Cardiac septum (tissue), 1 donor: ENCODE results near the gene TAB2. TPM values are rescaled to one million over a fixed set of nuclear protein-coding genes. Genes with fewer than 3 reads are reported as not detected.
"Not testable (repeated sequence)": the region's sequence is repeated elsewhere in the genome, so short reads cannot be mapped to it uniquely, and the experiment has no call there.

ENCODE experiments used
- DNase-seq: peaks from one replicate; pipeline ENCODE4 v3.0.0-alpha.2; 2020; ENCODE audit warnings: low spot score
- intact Hi-C: fragments of 100-400 bp; cut with DNase I; formaldehyde crosslinking; loops from one replicate; pipeline ENCODE4 v1.14.0; 2022
- total RNA-seq: library from RNA; stranded (reverse); fragmentation: NEBNext Ultra II Directional; extraction: Animal tissue kit (Norgen Biotek cat#: 25700); gene quantifications from one replicate; pipeline ENCODE4 v1.2.1, GENCODE V29; 2021
- donor health status: DM: no; HTN: no; CAD: no.

TAB2 gene
- total RNA-seq, 1 donor from 2014 or later, result 49.2 TPM

DNA sequence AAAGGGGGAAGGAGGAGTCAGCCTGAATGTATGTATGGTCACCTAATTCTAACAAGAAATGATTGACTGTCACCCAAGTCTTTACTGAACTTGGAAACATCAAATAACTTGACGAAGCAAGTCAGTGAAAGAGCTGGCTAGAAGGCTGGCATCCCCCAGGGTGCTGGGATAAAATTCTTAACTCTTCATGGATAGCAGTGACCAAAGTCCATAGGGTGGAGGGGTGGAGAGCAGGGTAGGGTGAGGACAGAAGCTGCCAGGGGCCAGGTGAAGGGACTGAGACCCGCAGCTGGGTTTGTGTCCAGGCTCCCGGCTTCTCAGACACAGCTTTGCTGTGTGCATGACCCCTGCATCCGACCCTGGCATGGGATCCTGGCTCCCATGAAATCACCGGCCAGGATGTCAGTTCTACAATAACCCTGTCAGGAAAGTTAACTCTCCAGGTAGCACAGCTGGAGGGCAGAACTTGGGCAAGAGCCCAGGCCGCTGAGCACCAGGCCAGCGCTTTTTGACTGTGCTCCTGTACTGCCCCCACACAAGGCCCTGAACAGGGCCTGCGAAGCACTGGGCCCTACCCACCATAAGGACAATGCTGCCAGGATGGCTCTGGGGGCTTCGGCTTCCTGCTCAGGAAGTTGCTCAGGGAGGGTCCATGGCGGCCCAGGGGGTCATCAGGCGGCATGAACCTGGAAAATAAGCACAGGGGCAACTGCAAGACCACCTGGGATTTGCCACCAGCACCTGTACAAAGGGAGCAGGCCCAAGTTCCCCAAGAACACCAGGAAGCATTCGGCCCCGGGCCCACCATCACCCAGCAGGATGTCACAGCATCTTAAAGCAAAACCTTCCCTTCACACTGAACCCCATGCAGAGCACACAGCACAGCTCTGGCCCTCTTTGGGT is 134.8 kb downstream of the TAB2 start:
- no peak for DNase-seq
- intact Hi-C loops, result no loop called here

DNA sequence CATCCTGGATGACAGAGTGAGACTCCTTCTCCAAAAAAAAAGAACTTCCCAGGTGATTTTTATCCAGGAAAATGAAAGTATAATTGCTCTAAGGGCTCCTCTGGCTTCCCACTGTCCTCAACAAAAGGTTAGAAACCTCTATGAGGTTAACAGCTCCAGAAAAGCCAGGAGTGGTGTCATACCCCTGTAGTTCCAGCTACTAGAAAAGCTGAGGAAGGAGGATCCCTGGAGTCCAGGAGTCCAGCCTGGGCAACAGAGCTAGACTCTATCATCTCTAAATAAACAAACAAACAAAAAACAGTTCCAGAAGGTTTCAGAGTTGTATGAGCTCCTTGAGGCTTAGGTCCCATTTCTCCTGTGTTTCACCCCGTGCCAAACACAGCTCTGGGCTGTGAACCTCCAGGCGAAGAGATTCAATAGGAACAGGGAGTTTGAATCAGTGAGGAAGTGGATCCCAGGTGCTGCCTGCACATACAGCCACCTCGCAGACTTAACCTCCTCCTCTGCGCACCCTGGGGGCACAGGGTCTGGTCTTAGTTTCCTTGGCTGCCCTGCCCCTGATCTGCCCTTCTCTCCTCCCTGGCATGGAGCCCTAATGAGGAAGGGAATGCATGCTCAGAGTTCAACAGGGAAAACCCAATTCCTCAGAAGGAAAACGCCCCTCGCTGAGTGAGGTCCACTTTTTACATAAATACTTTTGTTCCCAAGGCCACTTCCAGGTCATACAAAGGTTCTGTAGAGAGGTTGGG is 136.3 kb downstream of the TAB2 start:
- intact Hi-C loops, result no loop called here
- peak; percentile 55 for DNase-seq

DNA sequence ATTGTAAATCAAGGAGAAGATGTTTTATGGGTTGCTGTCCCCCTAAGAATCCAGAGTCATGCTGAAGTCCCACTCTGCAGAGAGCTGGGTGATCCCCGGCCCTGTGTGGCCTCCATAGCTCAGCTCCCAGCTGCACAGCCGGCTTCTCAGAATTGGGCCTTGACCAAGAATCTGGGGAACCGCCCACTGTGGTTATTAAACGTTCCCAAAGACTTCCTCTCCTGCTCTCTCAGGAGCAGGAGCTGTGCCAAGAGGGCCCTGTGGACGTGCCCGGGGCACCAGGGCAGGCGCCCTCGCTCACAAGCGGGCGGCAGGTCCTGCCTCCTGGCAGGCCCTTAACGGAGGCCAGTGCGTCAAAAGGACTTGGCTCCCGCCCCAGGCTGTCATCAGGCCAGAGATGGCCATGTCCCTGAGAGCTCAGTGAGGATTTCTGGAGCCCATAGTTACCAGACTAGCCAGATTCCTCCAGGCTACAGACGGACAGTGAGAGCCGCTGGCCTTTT is 136.9 kb downstream of the TAB2 start:
- intact Hi-C loops, result no loop called here
- peak; percentile 96 for DNase-seq

DNA sequence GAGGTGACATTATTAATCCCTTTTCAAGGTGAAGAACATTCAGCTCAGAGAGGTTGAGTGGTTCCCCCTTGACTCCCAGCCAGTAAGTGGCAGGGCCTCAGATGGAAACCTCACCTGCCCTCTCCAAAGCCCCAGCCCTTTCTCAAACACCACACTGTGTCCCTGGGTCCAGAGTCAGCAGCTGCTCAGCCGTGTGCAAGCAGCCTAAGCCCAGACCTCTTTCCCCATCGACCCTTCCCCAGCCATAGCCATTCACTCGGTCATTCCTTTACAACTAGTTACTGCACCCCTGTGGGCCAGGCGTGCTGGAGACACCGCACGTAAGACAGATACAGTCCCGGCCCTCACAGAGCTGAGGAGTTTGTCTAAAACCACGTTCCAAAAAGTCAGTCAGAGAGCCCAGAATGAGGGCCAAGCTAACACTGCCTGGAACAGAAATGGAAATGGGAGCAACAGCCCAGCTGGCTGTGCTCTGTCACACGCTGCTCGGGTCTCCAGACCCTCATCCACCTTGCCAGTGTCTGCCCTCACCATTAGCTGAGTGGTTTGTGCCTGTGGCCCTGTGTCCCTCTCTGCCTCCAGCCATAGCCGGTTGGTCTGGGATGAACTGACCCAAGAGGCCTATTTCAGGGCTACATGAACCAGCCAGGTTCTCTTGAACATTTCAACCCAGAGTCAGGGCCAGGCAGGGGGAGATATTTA is 137.7 kb downstream of the TAB2 start:
- no peak for DNase-seq
- intact Hi-C loops, result no loop called here

DNA sequence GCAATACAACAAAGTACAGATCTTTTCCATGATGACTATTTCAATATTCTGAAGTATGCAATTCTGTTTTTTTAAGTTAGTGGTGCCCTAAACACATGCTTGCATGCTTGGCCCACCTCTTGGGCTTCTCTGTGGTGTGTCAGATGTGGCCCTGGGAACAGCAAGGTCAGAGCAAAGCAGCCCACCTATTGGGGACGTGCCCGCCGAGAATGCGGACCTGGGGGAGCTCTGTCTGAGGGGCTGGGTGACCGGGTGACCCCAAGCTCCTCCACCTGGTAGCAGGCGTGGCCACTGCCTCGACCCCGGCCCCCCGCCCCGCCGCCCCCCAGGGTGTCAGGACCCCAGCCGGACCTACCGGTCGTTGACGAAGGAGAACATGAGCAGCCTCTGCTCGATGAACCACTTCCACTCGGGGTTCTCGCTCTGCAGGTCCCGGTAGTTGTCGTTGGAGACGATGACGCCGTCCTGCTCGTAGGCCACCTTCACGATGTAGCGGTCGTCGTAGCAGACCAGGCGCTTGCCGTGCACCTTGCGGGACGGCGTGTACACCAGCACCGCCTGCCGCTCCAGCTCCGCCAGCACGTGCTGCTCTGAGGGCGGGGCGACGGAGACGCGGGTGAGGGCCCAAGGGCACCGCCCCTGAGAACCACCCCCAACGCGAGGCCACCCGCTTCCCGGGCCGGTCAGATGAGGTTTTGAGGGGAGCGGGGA is 139.0 kb downstream of the TAB2 start:
- no peak for DNase-seq
- intact Hi-C loops, result no loop called here

DNA sequence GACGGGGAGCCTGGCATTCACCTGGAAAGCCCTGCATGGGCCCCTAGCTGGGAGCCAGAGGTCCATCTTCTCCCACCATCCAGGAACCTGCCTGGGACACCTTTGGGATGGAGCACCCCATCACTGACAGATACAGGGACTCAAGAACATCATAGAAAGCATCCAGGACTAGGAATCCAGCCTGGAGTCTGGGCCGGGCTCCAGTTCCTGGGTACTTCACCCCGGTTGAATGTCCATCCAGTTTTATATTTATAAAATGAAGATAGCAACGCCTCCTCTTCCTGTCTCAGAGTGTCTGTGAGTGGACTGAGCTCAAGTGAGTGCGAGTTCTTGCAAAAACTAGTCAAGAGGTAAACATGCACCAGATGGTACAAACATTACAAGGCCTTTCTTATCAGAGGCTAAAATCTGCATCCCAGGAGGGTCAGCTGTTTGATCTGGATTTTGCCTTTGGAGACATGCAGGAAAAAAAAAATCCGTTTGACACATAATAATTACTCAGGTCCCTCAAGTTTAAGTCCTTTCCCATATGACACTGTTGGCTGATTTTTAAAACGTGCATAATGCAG is 139.9 kb downstream of the TAB2 start:
- intact Hi-C loops, result no loop called here
- DNase-seq, result no peak

DNA sequence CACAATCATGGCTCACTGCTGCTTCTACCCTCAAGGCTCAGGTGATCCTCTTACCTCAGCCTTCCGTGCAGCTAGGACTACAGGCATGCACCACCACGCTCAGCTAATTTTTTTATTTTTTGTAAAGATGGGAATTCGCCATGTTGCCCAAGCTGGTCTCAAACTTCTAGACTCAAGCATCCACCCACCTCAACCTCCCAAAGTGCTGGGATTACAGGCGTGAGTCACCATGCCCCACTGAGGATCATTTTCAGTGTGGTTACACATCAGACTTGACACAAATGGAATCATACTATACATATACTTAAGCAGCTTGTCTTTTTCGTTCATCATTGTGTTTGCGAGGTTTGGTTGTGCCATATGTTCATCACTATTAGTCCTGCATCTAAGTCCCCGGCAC is 140.7 kb downstream of the TAB2 start:
- no peak for DNase-seq
- intact Hi-C loops, result no loop called here

DNA sequence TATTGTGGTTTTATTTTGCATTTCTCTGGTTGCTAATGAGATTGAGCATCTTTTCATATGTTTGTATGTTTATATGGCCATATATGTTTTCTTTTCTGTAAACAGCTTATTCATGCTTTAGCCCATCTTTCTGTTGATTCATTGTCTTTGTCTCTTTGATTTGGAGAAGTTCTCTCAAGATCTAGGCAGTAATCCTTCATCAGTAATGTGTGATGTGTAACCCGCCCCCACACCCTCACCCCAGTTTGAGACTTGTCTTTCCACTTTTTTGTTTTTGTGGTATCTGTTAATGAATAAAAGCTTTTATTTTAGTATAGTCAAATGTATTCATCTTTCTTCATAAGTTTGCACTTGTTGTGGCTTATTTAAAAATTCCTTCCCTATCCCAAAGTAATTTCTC is 141.3 kb downstream of the TAB2 start:
- no peak for DNase-seq
- intact Hi-C loops, result no loop called here

DNA sequence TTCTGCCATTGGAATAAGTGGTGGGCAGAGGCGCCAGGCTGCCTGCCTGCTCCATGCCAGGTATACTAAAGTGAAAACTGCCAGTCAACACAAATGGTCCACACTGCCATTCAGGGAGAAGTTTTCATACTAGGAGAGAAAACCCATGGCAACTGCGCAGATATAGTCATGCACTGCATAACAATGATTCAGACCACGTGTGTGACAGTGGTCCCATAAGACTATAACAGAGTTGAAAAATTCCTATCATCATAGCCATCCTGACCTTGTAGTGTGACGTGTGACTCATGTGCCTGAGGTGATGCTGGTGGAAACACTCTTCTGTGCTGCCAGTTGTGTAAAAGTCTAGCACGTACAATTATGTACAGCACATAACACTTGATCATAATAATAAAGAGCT is 142.2 kb downstream of the TAB2 start:
- intact Hi-C loops, result no loop called here
- DNase-seq, result no peak

DNA sequence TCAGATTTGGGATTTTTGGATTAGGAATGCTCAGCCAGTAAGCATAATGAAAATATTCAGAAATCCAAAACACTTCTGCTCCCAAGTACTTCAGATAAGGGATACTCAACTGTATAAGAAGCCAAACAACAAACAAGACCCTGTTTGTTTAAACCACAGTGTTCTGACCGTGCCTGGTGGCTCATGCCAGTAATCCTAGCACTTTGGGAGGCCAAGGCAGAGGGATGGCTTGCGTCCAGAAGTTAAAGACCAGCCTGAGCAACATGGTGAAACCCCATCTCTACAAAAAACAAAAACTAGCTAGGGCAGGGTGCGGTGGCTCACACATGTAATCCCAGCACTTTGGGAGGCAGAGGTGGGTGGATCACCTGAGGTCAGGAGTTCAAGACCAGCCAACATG is 142.7 kb downstream of the TAB2 start:
- intact Hi-C loops, result not testable (repeated sequence)
- DNase-seq, result peak; percentile 46

Other genes starting within 250 kb of the TAB2 start
- gene SUMO4, start 82.5 kb downstream of the TAB2 start, total RNA-seq, result 1.3 TPM
- 0.35 TPM for gene ZC3H12D, start 167.3 kb downstream of the TAB2 start, total RNA-seq
- gene PPIL4, start 228.3 kb downstream of the TAB2 start, total RNA-seq, result 18.6 TPM
- 53.8 TPM for gene GINM1, start 248.7 kb downstream of the TAB2 start, total RNA-seq